Right lobe of liver (tissue), 6 donors: ENCODE data around the gene BMP7. TPM values are rescaled to one million over a fixed set of nuclear protein-coding genes. Genes with fewer than 3 reads are reported as not detected.

Experiments used
- ATAC-seq, 4 donors: fragments of 200-7000 bp; cut with Tn5 transposase; one replicate each; pipeline ENCODE4 v1.9.1; 2020; ENCODE audit warnings: mild to moderate bottlenecking in 4 of 4, moderate library complexity in 4 of 4
- DNase-seq, 3 donors: peaks; one replicate each; pipeline ENCODE4 v3.0.0-alpha.2; 2020
- H3K27ac ChIP-seq, 3 donors: fragments of 200-600 bp; one replicate each; pipeline ENCODE4 v1.8.0; 2022
- H3K27me3 ChIP-seq, 2 donors: fragments of 200-600 bp; one replicate each; pipeline ENCODE4 v1.8.0; 2022
- H3K36me3 ChIP-seq, 4 donors: fragments of 200-600 bp; sonication (generic) in 1 of 4; one replicate each; pipeline versions ENCODE4 v1.5.1 to v1.8.0; 2017 to 2022; ENCODE audit warnings: control low read depth in 1 of 4
- H3K4me1 ChIP-seq, 4 donors: fragments of 200-600 bp; sonication (generic) in 1 of 4; one replicate each; pipeline versions ENCODE4 v1.5.1 to v1.8.0; 2017 to 2022; ENCODE audit warnings: control low read depth in 1 of 4
- H3K4me3 ChIP-seq, 3 donors: fragments of 200-600 bp; one replicate each; pipeline ENCODE4 v1.8.0; 2022
- H3K9me3 ChIP-seq, 4 donors: fragments of 200-600 bp; sonication (generic) in 1 of 4; one replicate each; pipeline versions ENCODE4 v1.5.1 to v1.8.0; 2017 to 2022; ENCODE audit warnings: control low read depth in 1 of 4
- POLR2A ChIP-seq: fragments of 450-650 bp; IDR thresholded peaks from one replicate; pipeline ENCODE4 v1.6.1; 2017; ENCODE audit warnings: antibody characterized with exemption, mild to moderate bottlenecking
- WGBS: methylation state at CpG from one replicate; pipeline ENCODE4 v1.1.6; 2018; ENCODE audit warnings: low coverage, low lambda C conversion rate; ENCODE audit not compliant: insufficient coverage; ENCODE audit errors: missing lambda C conversion rate; 5-methylcytosine and 5-hydroxymethylcytosine counted together
- intact Hi-C, 2 donors: fragments of 100-400 bp; cut with DNase I; formaldehyde crosslinking; loops; one replicate each; pipeline versions ENCODE4 v1.11.2 to v1.14.1; 2022
- total RNA-seq, 6 experiments: library from RNA; depleted of rRNA in 2 of 6; stranded (reverse); fragments of >200 nt in 2 of 6; fragmentation: NEBNext Ultra II Directional in 3 of 6; extraction: Animal tissue kit (Norgen Biotek cat#: 25700) in 3 of 6; gene quantifications; one replicate each; pipeline versions ENCODE4 v1.1.0 to v1.2.4, GENCODE V29; 2016 to 2023
- TF ChIP-seq, protein P1 (sequence below), 4 donors: fragments of 200-600 bp in 3 of 4; fragments of 450-650 bp in 1 of 4; IDR thresholded peaks; one replicate each; pipeline versions ENCODE4 v1.5.1 to v1.8.0; 2016 to 2022; ENCODE audit warnings: antibody characterized with exemption in 4 of 4, mild to moderate bottlenecking in 2 of 4
- donor health status: DM: no; HTN: yes; CAD: no.
- donor health status: DM: no; HTN: no; CAD: no.
- donor health status: DM: no; HTN: no; CAD: no.
- donor health status: DM: no; HTN: yes; CAD: no.
- donor health status: DM: no; HTN: yes; CAD: no.

The BMP7 gene
- total RNA-seq, 6 experiments from 2014 or later, result not detected

DNA sequence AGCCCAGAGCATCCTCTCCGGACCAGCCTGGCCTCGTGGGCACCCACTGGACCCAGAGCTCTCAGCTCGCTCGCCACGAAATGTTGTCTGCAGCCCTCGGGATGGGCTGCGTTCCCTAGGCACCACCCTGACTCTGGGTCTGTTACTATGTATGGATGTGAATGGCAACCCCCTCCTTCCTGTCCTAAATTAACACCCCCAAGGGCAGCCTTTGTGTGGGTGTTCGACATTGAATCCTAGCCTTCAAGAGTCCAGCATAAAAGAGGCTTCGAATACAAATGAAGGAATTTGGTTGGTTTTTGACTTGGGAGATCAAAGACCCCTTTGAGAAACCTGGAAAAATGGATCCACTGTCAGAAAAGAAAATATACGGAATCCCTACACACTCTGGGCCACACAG, 86.1 kb downstream of the BMP7 start:
- H3K27ac ChIP-seq, result no peak overlapping the region
- H3K36me3 ChIP-seq, result no peaks in the 10 kb centered on the region
- H3K4me1 ChIP-seq, result no peaks in the 10 kb centered on the region
- ATAC-seq, result no peak
- WGBS, result 53% methylated on average over 8 of the region's 10 CpGs
- no peak for DNase-seq
- intact Hi-C loops, result no loop called here
- H3K4me3 ChIP-seq, result no peak overlapping the region
- no peaks in the 10 kb centered on the region for H3K27me3 ChIP-seq
- H3K9me3 ChIP-seq, result no peaks in the 10 kb centered on the region
- no peak for TF ChIP-seq POLR2A
- TF ChIP-seq, protein P1, sequence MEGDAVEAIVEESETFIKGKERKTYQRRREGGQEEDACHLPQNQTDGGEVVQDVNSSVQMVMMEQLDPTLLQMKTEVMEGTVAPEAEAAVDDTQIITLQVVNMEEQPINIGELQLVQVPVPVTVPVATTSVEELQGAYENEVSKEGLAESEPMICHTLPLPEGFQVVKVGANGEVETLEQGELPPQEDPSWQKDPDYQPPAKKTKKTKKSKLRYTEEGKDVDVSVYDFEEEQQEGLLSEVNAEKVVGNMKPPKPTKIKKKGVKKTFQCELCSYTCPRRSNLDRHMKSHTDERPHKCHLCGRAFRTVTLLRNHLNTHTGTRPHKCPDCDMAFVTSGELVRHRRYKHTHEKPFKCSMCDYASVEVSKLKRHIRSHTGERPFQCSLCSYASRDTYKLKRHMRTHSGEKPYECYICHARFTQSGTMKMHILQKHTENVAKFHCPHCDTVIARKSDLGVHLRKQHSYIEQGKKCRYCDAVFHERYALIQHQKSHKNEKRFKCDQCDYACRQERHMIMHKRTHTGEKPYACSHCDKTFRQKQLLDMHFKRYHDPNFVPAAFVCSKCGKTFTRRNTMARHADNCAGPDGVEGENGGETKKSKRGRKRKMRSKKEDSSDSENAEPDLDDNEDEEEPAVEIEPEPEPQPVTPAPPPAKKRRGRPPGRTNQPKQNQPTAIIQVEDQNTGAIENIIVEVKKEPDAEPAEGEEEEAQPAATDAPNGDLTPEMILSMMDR (IDR thresholded peaks at IDR 0.05), result no peak

DNA sequence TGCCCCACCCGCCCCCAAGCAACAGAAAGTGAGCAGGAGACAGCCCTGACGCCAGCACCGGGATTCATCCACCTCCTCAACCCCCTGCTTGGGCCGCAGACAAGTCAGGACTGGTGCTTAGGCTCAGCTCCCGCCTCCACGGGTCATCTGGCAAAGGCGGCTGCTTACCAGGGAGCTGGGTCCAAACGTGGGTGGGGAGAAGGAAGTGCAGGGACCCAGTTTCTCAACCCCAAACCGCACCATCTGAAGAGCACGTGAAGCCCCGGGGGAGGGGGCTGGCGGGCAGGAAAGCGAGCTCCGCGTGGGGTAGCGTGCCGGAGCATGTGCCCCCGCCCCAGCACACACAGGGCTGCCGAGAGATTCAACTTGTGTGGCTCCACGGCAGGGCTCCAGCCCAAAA, 87.2 kb downstream of the BMP7 start:
- Histone ChIP-seq H3K9me3 (no peaks in the 10 kb centered on the region), H3K36me3 (no peaks in the 10 kb centered on the region), H3K27ac (no peak overlapping the region), H3K4me3 (no peak overlapping the region), H3K4me1 (no peaks in the 10 kb centered on the region), H3K27me3 (no peaks in the 10 kb centered on the region)
- 33% methylated on average over 1 of the region's 20 CpGs for WGBS
- intact Hi-C loops, result no loop called here
- TF ChIP-seq, protein P1 (IDR thresholded peaks at IDR 0.05), result no peak
- no peak for TF ChIP-seq POLR2A
- ATAC-seq (no peak), DNase-seq (no peak)

DNA sequence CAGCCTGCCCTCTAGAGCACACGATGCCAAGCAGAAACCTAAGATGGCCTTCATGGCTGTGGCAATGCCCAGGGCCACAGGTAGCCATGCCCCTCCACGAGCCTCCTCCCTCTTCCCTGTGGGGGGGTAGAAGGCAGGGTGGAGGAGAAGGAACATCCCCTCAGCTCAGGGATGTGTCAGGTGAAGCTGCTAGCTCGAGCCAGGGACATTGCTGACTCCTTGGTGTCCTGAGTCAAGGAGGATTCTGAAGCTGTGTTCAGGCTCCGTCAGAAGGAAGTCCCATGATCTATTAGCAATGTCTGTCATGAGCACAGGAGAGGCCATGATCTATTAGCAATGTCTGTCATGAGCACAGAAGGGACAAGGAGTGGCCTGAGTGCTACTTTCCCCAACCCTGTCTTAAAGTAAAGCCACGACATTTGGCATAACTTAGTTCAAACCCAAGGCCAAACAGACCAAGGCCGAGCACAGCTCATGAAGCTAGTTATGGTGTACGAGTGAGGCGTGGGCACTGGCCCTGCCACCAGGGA, 87.8 kb downstream of the BMP7 start:
- no peaks in the 10 kb centered on the region for H3K27me3 ChIP-seq
- no peak for ATAC-seq
- H3K36me3 ChIP-seq, result no peaks in the 10 kb centered on the region
- H3K9me3 ChIP-seq, result no peaks in the 10 kb centered on the region
- no peak overlapping the region for H3K27ac ChIP-seq
- no peak overlapping the region for H3K4me3 ChIP-seq
- TF ChIP-seq, protein P1 (IDR thresholded peaks at IDR 0.05), result no peak
- no peak for TF ChIP-seq POLR2A
- WGBS, result 69% methylated on average over 5 of the region's 8 CpGs
- intact Hi-C loops, result no loop called here
- no peaks in the 10 kb centered on the region for H3K4me1 ChIP-seq
- DNase-seq, result no peak

DNA sequence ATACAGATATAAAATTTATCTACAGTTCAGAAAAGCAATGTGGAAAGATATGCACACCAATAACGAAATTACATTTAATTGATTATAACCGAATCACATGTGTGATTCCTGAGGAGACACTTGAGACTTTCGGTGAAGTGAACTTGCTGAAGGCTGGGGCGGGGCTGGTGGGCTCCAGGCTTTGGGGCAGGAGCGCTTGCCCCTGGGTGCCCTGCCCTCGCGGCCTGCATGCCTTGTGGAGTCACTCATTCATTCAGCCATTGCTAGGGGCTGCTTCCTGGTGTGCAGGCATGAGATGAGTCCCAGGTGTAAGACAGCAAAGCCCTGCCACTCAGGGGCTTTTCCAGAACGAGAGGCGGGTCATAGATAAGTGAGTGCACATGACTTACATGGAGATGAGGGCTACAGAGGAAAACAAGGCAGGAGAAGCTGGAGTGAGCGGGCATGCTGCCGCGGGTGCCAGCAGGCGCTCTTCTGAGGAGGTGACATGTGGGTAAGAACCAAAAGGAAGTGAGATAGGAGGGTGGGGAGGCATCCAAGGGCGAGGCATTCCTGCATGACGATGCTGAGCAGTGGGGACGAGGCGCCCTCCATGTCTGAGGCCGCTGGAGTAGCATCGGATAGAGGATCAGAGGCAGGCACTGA, 88.7 kb downstream of the BMP7 start:
- TF ChIP-seq POLR2A, result no peak
- TF ChIP-seq, protein P1 (IDR thresholded peaks at IDR 0.05), result no peak
- no peak overlapping the region for H3K27ac ChIP-seq
- H3K4me3 ChIP-seq, result no peak overlapping the region
- no peak for ATAC-seq
- no peaks in the 10 kb centered on the region for H3K4me1 ChIP-seq
- 79% methylated on average over 15 of the region's 19 CpGs for WGBS
- no peak for DNase-seq
- H3K9me3 ChIP-seq, result no peaks in the 10 kb centered on the region
- no peaks in the 10 kb centered on the region for H3K36me3 ChIP-seq
- intact Hi-C loops, result no loop called here
- no peaks in the 10 kb centered on the region for H3K27me3 ChIP-seq
